Peyer's patch (tissue), 4 donors: ENCODE results near the gene SLAMF8. TPM values are rescaled to one million over a fixed set of nuclear protein-coding genes. Genes with fewer than 3 reads are reported as not detected.
A peak's percentile ranks its signal among the peaks of the same experiment; 100 is the strongest.

ENCODE experiments used
- DNase-seq, 3 donors: peaks; one replicate each; pipeline ENCODE4 v3.0.0-alpha.2; 2017 to 2019
- H3K27ac ChIP-seq, 4 donors: fragments of 200-600 bp; sonication (generic); one replicate each; pipeline ENCODE4 v1.5.1; 2016 to 2019
- H3K27me3 ChIP-seq, 2 donors: fragments of 200-600 bp; sonication (generic); one replicate each; pipeline ENCODE4 v1.5.1; 2019
- H3K36me3 ChIP-seq, 3 donors: fragments of 200-600 bp; sonication (generic); one replicate each; pipeline ENCODE4 v1.5.1; 2016 to 2019
- H3K4me1 ChIP-seq, 4 donors: fragments of 200-600 bp; sonication (generic); one replicate each; pipeline ENCODE4 v1.5.1; 2016 to 2019
- H3K4me3 ChIP-seq, 4 donors: fragments of 200-600 bp; sonication (generic); 1 replicate in 3 of 4; 2 replicates in 1 of 4; pipeline ENCODE4 v1.5.1; 2016 to 2019; ENCODE audit warnings: mild to moderate bottlenecking in 1 of 4
- H3K9me3 ChIP-seq, 4 donors: fragments of 200-600 bp; sonication (generic); one replicate each; pipeline ENCODE4 v1.5.1; 2016 to 2019; ENCODE audit warnings: mild to moderate bottlenecking in 1 of 4
- POLR2A ChIP-seq, 2 donors: fragments of 450-650 bp; IDR thresholded peaks; one replicate each; pipeline ENCODE4 v1.5.1; 2017; ENCODE audit warnings: antibody characterized with exemption in 2 of 2, mild to moderate bottlenecking in 2 of 2, moderate library complexity in 2 of 2
- total RNA-seq, 4 donors: library from RNA; depleted of rRNA; stranded (reverse); fragments of >200 nt; gene quantifications; one replicate each; pipeline ENCODE4 v1.1.0, GENCODE V29; 2016
- TF ChIP-seq, protein P1 (sequence below), 6 experiments: fragments of 450-650 bp in 4 of 6; fragments of 200-600 bp in 2 of 6; sonication (generic) in 1 of 6; IDR thresholded peaks; one replicate each; pipeline ENCODE4 v1.5.1; 2017 to 2019; ENCODE audit warnings: antibody characterized with exemption in 6 of 6, mild to moderate bottlenecking in 3 of 6, moderate library complexity in 1 of 6

SLAMF8 gene
- total RNA-seq, 4 donors from 2014 or later = 1.1 to 18.2 (median 2.7) TPM; not detected in 1

- Histone ChIP-seq H3K4me3 (no peak overlapping the region), H3K27me3 (no peaks in the 10 kb centered on the region), H3K36me3 (no peaks in the 10 kb centered on the region), H3K4me1 (peaks cover 0 to 22% (median 3%) of the 10 kb centered on the region in 4 donors), H3K27ac (peak overlapping the region in 3 of 4 donors; percentile 16 to 84 (median 78)), H3K9me3 (no peaks in the 10 kb centered on the region)
- no peak for DNase-seq
- TF ChIP-seq POLR2A (IDR thresholded peaks at IDR 0.05) = no peak
- TF ChIP-seq, protein P1, sequence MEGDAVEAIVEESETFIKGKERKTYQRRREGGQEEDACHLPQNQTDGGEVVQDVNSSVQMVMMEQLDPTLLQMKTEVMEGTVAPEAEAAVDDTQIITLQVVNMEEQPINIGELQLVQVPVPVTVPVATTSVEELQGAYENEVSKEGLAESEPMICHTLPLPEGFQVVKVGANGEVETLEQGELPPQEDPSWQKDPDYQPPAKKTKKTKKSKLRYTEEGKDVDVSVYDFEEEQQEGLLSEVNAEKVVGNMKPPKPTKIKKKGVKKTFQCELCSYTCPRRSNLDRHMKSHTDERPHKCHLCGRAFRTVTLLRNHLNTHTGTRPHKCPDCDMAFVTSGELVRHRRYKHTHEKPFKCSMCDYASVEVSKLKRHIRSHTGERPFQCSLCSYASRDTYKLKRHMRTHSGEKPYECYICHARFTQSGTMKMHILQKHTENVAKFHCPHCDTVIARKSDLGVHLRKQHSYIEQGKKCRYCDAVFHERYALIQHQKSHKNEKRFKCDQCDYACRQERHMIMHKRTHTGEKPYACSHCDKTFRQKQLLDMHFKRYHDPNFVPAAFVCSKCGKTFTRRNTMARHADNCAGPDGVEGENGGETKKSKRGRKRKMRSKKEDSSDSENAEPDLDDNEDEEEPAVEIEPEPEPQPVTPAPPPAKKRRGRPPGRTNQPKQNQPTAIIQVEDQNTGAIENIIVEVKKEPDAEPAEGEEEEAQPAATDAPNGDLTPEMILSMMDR (IDR thresholded peaks at IDR 0.05) = no peak
Measured at GRCh38 chr1:159866905-159867663, 40.4 kb downstream of the SLAMF8 start.

DNA sequence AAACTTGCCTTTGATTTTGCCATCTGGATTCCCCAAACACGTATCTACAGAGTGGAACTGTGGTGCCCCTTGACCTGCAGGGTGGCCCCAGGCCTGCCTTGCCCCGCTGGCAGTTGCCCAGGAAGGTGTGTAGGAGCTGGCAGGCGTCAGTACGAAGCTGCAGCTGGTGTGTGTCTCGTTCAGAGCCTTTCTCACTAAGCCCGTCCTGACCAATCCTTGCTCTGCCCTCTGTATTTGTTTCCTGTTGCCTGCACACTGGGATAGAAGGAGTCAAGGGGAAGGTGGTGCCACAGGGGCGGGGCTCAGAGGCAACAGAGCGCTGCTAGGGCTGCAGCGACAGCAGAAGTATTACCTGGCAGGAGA is 41.0 kb downstream of the SLAMF8 start:
- Histone ChIP-seq H3K27me3 (no peaks in the 10 kb centered on the region), H3K27ac (peak overlapping the region in 3 of 4 donors; percentile 59 to 84 (median 78)), H3K4me3 (no peak overlapping the region), H3K9me3 (no peaks in the 10 kb centered on the region), H3K36me3 (no peaks in the 10 kb centered on the region), H3K4me1 (peaks cover 0 to 22% (median 3%) of the 10 kb centered on the region in 4 donors)
- peak in 2 of 3 donors; percentile 86 to 88 for DNase-seq
- TF ChIP-seq, protein P1 (IDR thresholded peaks at IDR 0.05) = no peak
- TF ChIP-seq POLR2A (IDR thresholded peaks at IDR 0.05) = peak in 1 of 2 donors; percentile 45

- Histone ChIP-seq H3K27ac (peak overlapping the region in 2 of 4 donors; percentile 78 to 84), H3K4me3 (no peak overlapping the region), H3K9me3 (no peaks in the 10 kb centered on the region), H3K36me3 (no peaks in the 10 kb centered on the region), H3K27me3 (no peaks in the 10 kb centered on the region), H3K4me1 (peaks cover 0 to 22% (median 3%) of the 10 kb centered on the region in 4 donors)
- TF ChIP-seq, protein P1 (IDR thresholded peaks at IDR 0.05) = no peak
- TF ChIP-seq POLR2A (IDR thresholded peaks at IDR 0.05) = no peak
- DNase-seq = no peak
Measured at GRCh38 chr1:159868766-159869165, 42.1 kb downstream of the SLAMF8 start.

GRCh38 chr1:159869173-159869572 is 42.5 kb downstream of the SLAMF8 start:
- TF ChIP-seq, protein P1 (IDR thresholded peaks at IDR 0.05) = no peak
- no peak for TF ChIP-seq POLR2A (IDR thresholded peaks at IDR 0.05)
- H3K4me3 ChIP-seq = no peak overlapping the region
- peaks cover 0 to 22% (median 3%) of the 10 kb centered on the region in 4 donors for H3K4me1 ChIP-seq
- H3K36me3 ChIP-seq = no peaks in the 10 kb centered on the region
- no peaks in the 10 kb centered on the region for H3K27me3 ChIP-seq
- DNase-seq = no peak
- no peak overlapping the region for H3K27ac ChIP-seq
- no peaks in the 10 kb centered on the region for H3K9me3 ChIP-seq

GRCh38 chr1:159869607-159870006 is 42.9 kb downstream of the SLAMF8 start:
- H3K4me1 ChIP-seq = peaks cover 0 to 22% (median 3%) of the 10 kb centered on the region in 4 donors
- no peaks in the 10 kb centered on the region for H3K27me3 ChIP-seq
- H3K27ac ChIP-seq = no peak overlapping the region
- H3K9me3 ChIP-seq = no peaks in the 10 kb centered on the region
- TF ChIP-seq, protein P1 (IDR thresholded peaks at IDR 0.05) = no peak
- TF ChIP-seq POLR2A (IDR thresholded peaks at IDR 0.05) = no peak
- no peaks in the 10 kb centered on the region for H3K36me3 ChIP-seq
- DNase-seq = no peak
- no peak overlapping the region for H3K4me3 ChIP-seq
